Stimulated activated CD4-positive, alpha-beta T cell treated with anti-CD3 and anti-CD28 coated beads, Interleukin-12 subunit alpha, Interleukin-12 subunit beta, amount 100 ng/mL, for 24 hours (primary cell): ENCODE data around the gene IFT81.
"Not testable (repeated sequence)": the region's sequence is repeated elsewhere in the genome, so short reads cannot be mapped to it uniquely, and the experiment has no call there.

ENCODE experiments used
- DNase-seq, 2 experiments: peaks; one replicate each; pipeline ENCODE4 v3.0.0-alpha.2; 2020; ENCODE audit warnings: low read depth in 2 of 2

Gene IFT81

DNA sequence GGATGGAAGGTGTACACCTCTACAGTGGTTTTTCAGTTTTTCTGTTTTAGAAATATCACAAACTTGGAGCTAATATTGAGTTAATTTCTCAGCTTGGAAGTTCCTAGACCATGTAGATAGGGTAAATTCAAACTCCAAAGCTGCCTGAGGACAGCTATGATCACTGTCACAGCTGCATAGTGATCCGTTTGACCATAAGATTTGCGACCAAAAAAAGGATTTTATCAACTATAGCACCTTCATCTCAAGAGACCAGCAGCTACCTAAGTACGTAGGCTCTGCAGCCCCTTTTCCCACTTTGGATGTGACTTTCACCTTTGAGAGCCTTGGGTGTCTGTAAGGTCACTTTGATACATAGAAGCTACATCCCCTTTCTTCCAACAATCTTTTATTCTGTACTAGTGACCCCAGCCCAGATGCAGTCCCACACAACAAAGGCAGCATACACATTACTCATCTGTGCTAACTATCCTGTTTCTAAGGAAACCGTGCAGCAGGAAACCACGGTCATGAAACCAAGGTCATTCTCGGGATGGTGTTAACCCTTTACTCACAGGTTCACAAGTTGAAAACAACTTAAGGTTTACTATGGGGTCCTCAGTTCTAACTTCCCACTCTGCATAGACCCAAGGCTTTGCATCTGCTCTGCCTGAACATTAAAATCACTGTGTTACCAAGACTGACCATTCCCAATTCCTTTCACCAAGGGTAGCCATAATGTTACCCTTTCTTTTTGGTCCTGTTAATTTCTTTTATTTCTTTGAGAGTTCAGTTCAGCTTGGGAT, 75.4 kb downstream of the IFT81 start:
- no peak for DNase-seq

DNA sequence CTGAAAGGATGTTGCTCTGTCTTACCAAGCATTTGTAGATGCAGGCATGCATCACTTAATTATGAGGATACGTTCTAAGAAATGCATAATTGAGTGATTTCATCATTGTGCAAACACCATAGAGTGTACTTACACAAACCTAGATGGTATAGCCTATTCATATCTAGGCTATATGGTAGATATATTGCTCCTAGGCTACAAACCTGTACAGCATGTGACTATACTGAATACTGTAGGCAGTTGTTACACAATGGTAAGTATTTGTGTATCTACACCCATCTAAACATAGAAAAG, 75.9 kb downstream of the IFT81 start:
- DNase-seq, result no peak

DNA sequence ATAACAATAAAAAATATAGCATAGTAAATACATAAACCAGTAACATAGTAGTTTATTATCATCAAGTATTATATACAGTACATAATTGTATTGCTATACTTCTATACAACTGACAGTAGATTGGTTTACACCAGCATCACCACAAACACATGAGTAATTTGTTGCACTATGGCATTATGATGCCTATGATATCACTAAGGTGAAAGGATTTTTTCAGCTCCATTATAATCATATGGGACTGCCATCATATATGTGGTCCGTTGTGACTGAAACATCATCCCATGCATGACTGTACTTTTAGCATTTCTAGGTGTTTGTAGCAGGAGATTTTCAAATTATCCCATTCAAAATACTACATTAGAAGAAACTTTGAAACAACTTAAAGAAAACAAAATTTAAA, 77.8 kb downstream of the IFT81 start:
- no peak for DNase-seq

DNA sequence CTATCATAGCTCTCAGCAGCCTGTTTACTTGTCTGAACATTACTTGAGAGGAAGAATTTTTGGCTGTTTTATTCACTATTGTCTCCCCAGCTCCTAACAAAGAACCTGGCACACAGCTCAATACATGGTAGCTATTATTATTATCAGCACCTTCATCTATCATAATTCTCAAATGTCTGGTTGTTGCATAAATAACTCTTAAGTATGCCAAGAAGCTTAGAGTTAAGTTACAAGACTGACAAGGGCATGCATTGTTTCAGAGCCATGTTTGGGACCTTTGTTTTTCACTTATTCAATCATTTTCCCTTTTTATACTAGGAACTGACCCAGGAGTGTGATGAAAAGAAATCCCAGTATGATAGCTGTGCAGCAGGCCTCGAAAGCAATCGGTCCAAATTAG, 79.4 kb downstream of the IFT81 start:
- DNase-seq, result no peak

DNA sequence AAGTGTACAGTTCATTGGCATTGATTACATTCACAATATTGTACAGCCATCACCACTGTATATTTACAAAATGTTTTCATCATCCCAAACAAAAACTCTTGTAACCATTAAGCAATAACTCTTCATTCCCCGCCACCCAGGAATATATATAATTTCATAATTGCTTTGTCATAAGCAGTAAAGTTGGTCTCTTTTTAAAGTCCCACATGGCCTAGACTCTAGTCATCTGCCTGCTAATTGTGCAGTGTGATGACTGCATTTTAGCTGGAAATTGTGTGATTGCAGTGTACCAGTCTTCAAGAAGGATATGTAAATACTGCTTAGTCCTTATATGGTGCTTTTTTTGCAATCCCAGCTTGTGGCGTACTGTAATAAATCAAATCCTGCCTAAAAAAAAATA, 81.8 kb downstream of the IFT81 start:
- no peak for DNase-seq

DNA sequence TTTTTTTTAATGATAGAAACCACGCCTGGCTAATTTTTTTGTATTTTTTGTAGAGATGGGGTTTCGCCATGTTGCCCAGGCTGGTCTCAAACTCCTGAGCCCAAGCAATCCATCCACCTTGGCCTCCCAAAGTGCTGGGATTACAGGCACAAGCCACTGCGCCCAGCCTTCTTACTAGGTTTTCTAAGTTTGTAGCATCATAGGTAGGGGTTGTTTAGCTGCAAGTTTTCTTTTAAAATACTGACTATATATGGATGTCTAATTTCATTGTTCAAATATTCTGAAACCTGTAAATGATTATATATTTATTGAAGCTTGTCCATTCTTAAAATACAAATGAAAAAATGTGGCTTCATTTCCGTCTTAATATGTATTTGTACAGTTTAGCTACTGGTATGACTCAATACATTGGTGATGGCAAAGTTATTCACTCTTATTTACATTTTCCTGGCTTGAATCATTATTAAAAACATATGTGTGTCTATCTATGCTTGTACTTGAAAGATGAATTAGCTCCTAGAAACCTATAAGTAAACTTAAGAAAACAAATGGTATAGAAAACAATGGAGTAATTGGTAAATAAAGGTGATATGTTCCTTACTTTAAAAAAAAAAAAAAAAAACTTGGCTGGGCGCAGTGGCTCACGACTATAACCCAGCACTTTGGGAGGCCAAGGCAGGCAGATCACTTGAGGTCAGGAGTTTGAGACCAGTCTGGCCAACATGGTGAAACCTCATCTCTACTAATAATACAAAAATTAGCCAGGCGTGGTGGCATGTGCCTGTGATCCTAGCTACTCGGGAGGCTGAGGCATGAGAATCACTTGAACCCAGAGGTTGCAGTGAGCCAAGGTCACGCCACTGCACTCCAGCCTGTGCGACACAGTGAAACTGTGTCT, 87.7 kb downstream of the IFT81 start:
- not testable (repeated sequence) for DNase-seq

DNA sequence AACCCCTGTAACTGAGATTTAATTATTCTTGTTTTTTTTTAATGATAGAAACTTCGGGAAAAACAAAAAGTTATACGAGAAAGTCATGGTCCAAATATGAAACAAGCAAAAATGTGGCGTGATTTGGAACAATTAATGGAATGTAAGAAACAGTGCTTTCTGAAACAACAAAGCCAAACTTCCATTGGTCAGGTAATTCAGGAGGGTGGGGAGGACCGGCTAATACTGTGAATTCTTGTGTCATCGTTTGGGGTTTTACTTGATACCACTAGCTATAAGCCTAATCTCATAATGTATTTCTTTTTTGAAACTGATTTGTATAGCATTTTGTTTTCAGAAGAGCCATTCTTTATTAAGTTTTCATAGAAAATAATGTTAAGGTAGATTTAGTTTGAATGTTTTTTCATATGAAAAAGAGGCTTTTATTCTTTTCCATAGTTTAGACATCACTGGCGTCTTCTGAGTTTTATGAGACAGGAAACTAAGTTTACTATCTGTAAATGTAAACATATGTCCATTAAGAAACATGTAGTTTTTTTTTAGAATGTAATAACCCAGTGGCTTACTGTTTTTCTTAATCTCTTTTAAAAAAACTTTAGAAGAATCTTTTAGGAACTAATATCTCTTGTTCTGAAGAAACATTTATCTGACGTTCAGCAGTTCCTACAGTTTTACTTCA, 94.0 kb downstream of the IFT81 start:
- no peak for DNase-seq

DNA sequence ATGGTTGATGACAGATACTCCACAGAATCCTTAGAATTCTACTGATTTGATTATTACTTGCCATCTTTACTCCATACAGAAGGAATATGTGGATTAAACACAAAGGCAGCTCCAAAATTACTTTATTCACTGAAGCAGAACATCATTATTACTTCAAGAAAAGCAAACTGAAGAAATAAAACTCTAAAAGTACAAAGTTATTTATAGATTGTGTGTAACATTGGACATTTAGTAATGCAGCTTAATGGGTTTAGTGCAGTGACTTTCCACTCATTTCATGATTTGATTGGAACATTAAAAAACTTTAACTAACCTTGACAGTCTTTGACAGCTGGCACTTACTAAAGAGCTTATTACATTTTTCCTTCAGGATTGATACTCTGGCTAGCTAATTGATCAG, 97.9 kb downstream of the IFT81 start:
- DNase-seq, result no peak

DNA sequence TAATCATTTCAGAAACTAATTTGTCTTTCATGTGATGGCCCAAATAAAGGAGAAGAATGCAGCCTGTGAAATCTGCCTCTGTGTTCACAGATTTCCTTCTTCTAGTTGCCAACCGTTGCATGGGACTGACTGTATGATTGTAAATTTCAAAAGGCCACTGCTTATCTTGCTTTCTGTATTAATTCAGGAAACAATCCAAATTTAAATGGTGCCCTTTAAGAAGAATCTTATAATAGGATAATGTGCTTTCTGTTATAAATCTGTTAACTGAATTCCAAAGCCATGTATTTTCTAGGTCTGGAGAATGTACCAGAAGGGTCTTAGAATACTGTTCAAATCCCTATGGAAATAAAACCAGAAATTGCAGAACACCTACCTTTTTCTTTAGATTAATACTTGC, 98.3 kb downstream of the IFT81 start:
- DNase-seq, result no peak

DNA sequence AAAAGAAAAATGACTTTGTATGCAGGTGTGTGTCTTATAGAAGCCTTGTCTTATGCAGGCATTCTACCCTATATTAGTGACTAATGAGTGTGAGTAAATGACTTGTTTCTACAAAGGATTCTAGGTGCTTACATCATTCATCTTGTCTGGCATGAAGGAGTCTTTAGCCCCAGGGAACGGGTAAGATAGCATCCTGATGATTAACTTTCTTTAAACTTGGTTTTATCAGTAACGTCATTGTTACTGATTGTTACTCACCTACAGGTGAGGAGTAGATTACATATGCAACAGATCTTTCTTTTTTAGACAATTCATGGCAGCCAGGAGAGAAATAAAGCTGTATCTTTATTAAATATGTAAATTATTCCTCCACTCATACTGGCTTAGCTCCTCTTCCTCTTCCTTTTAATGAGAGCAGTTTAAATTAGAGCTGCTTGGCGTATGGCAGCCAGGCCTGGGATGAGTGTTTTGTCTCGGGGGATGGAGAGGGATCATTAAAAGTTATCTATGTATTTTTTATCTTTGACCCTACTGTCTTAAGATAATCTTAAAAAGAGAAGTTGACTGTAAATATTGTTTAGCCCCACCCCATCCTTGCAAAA, 99.7 kb downstream of the IFT81 start:
- DNase-seq, result no peak

DNA sequence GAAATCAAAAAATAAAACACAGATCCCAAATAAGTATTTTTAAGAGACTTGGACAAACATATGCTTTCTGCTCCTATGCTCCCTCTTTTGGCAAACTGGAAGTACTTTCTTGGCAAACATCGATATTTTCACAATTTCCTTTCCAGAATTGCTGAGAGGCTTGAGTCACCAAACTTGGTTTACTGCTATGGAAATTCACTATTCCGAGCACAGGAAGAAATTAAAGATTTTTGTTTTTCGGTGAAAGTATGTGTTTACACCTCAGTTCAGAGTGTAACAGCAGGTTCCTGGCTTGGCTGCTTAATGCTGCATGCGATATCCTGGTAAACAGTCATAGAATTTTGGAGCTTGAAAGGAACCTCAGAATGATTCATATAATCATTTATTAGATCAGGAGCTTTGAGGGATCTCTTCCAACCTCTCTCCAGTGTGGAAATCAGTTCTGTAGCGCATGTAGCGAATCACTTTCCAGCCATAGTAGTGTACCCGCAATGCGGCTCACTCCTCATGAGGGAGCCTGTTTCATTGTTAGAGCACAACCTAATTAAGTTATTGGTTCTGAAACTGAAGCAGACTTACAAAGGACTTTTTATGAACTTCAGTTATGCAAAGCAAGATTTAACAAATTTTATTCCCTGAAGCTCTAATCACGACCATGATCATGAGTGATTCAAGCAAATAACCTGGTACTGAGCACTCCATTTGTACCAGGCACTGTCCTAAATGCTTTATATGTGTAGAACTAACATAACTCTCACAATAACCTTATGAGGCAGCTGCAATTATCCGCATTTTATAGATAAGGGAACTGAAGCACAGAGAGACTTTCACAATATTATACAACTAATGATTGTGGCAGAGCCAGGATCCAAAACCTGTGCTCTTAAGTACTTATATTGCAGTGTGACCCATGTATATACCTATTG, 100.5 kb downstream of the IFT81 start:
- no peak for DNase-seq

DNA sequence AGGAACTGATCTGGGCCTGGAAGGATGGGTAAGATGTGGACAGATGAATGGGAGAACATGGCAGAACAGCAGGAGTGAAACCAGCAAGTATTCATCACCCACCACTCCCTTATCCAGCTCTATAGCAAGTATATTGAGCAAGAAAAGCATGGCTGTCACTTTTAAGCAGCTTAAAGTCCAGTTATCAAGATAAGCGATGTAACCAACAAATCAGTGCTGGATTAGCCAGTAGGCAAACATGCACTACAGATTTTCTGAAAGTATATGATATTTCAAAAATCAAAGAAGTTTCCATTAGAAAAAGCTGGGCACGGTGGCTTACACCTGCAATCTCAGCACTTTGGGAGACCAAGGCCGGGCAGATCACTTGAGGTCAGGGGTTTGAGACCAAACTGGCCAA, 103.0 kb downstream of the IFT81 start:
- DNase-seq, result no peak

DNA sequence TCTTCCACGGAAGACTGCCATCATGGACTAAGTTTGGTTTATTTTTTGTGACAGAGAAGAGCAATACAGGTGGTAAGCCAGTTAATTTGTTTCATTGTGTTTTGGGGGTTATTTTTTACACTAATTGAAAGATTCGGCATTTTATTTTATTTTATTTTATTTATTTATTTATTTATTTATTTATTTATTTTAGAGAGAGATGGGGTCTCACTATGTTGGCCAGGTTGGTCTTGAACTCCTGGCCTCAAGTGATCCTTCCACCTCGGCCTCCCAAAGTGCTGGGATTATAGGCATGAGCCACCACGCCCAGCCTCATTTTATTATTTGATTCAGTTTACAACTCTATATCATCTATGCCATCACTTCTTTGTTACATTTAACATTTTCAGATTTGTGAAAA, 104.2 kb downstream of the IFT81 start:
- DNase-seq, result not testable (repeated sequence)

DNA sequence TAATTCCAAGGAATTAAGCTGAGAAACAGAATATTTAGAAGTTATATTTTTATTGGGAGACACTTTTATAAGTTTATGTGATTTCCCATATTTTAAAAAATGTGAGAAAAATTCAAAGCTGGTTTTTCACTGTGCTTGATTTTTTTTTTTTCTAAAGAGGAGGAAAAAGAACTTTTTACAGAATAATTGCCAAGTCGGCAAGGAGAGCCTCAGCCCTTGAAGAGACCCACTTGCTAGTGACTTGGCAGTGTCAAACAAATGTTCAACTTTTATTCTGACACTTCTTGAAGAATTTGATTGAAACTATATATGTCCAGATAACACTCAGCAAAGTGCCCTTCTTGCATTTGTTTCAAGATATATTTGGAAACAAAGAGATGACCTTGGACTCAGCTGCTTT, 104.6 kb downstream of the IFT81 start:
- no peak for DNase-seq

DNA sequence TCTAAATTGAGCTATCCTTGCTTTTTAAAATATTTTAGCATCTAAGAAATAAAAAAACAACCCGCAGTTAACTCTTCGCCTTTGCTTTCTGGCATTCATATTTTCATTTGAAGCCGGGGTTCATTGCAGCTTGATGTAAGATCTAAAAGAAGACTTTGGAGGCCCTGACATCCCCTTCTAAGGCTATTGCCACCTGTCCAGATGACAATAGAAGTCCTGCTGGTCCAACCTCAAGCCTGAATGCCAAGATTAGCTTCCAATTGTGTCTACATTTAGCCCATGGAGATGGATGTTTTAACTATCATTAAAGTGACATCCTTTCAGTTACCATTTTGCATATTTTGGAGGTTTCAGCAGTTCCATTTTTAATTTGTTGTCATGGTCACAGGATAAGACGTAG, 105.3 kb downstream of the IFT81 start:
- no peak for DNase-seq

DNA sequence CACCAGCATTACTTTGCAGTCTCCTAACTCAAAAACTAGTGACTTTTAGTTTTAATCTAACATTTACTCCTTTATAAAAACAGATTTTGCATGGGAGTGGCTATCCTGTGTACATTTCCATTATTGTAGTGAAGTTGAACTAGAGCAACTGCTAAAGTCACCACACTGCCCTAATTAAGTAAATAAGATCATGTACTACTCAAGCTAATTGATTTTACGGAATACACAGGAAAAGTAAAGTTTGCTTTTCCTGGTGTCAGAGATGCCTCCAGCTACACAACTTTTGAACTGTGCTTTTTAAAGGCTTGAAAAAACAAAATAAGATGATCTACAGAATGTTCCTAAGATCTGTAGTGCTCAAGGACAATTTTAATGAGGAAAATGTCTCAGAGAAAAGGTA, 106.5 kb downstream of the IFT81 start:
- no peak for DNase-seq

DNA sequence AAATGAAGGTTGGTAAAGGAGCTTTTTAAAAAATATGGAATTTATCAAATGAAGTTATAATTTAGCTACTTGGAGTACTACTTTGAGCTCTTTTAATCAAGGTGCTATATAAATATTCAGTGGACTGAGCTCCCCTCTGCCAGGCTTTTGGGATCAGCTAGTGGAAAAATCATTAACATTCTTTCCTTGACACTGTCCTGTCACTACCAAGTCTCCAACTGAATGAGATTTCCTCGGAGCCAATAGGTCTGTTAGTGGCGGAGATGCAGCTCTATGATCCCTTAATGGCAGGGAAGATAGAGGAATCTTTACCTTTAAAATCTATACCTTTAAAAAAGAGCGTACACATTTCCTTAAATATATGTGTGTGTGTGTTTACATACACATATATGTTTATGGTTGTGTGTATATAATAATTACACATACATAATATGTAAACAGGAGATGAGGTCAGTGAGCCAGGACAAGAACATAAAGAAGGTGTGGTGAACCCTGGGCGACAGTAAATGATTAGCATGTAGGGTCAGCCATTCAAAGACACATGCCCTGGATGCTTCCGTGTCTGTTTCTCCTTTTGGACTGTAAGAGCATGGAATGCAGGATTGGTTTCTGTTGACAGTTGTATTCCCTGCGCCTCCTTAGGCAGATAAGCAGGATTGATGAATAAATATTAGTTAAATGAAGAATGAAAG, 109.2 kb downstream of the IFT81 start:
- no peak for DNase-seq

DNA sequence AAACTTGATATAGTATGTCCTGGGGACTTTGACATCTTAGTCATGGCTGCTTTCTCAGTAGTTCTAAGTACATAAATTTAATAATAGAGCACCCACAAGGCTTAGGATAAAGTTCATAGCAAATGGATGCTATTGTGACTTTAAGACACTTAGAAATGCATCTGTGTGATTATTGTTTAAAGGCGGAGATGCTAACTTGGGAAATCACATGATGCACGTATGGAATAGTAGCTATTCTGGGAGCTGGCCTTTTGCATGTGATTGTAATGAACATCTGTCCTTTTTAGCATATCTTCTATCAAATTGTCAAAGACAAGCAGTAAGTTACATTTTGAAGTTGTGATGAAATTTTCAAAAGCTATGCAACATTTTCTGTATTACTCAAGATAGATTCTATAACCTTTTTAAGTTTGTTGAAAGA, 110.2 kb downstream of the IFT81 start:
- DNase-seq, result no peak

DNA sequence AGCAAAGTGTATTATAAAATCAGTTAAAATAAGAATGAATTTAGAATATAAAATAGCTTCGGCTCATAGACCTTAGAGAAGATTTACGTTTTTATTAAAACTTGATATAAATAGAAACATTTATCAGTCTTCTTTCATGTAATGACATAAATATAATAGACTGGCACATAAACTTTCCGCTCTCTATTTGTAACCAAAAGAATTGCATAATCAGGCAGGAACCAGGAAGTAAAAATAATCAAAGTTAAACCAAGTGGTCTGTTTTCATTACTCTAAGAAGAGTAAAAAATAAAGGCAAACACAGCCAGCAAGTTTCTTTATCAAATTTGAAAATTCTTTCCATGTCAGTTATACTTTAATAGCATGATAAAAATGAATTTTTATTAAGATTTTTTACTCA, 110.6 kb downstream of the IFT81 start:
- DNase-seq, result no peak

DNA sequence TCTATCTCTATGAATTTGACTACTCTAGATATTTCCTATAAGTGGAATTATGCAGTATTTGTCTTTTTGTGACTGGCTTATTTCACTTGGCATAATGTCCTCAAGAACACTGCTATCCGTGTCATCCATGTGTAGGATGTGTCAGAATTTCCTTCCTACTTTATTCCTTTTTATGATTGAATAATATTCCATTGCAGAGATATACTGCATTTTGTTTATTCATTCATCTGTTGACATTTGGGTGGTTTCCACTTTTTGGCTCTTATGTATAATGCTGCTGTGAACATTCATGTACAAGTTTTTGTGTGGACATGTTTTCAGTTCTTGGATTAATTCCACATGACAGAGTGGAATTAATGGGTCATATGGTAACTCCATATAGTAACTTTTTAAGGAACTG, 111.2 kb downstream of the IFT81 start:
- DNase-seq, result no peak

DNA sequence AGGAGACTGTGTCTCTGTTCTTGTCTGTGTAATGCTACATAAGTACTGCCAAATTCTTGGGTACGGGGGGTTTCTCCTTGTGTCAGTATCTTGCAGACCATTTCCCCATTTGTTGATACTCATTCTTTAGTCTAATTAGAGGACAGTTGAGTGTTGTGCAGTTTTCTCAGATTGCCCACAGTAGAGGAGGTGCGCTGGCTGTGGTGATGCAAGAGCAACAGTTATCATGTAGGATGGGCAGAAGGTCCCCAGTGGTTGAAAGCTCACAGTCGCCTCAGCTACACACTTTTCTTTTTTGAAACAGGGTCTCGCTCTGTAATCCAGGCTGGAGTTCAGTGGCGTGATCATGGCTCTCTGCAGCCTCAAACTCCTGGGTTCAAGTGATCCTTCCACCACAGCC, 119.1 kb downstream of the IFT81 start:
- no peak for DNase-seq
